H1 (cell line): Measurements from ENCODE around the gene FOXK1. TPM values are rescaled to one million over a fixed set of nuclear protein-coding genes. Genes with fewer than 3 reads are reported as not detected.
A peak's percentile ranks its signal among the peaks of the same experiment; 100 is the strongest.

Experiments
- CTCF ChIA-PET: fragments of 300-600 bp; sonication (Branson Sonifier 250); formaldehyde crosslinking; loops from one replicate; lab custom pipeline; 2021; ENCODE audit not compliant: partially characterized antibody; lab: Charles Lee
- POLR2A ChIA-PET: fragments of 300-600 bp; sonication (Branson Sonifier 250); formaldehyde crosslinking; loops from one replicate; lab custom pipeline; 2021; ENCODE audit warnings: inconsistent platforms; ENCODE audit not compliant: partially characterized antibody; lab: Charles Lee
- DNase-seq, 2 experiments: peaks; one replicate each; pipeline versions ENCODE4 v3.0.0 to v3.0.0-alpha.2; 2010 to 2022; ENCODE audit warnings: low spot score in 2 of 2, low read depth in 1 of 2, mixed read lengths in 1 of 2
- FAIRE-seq: peaks from 2 replicates; lab custom pipeline; 2011; peaks lifted over from hg19 to GRCh38; lab: Jason Lieb, UNC
- H2AFZ ChIP-seq: 2 replicates; pipeline ENCODE4 v1.8.1; 2012; ENCODE audit warnings: low read length, inconsistent platforms
- H2AK5ac ChIP-seq: 2 replicates; pipeline ENCODE4 v1.6.1; 2013; ENCODE audit warnings: low read depth, low read length
- H2BK120ac ChIP-seq: replicated peaks from 2 replicates; pipeline ENCODE3; 2013; ENCODE audit warnings: low read depth, low read length, inconsistent platforms
- H2BK12ac ChIP-seq: 2 replicates; pipeline ENCODE4 v1.6.1; 2013; ENCODE audit warnings: low read depth, low read length
- H2BK15ac ChIP-seq: 2 replicates; pipeline ENCODE4 v1.6.1; 2013; ENCODE audit warnings: low read length
- H2BK20ac ChIP-seq: 2 replicates; pipeline ENCODE4 v1.6.1; 2013; ENCODE audit warnings: low read length
- H2BK5ac ChIP-seq: 2 replicates; pipeline ENCODE4 v1.6.1; 2013; ENCODE audit warnings: low read depth, low read length
- H3K14ac ChIP-seq: 2 replicates; pipeline ENCODE4 v1.6.1; 2013; ENCODE audit warnings: inconsistent platforms; ENCODE audit not compliant: insufficient read length
- H3K18ac ChIP-seq: 2 replicates; pipeline ENCODE4 v1.6.1; 2013; ENCODE audit warnings: low read length; ENCODE audit errors: extremely low read depth
- H3K23ac ChIP-seq: 2 replicates; pipeline ENCODE4 v1.6.1; 2013; ENCODE audit warnings: inconsistent platforms; ENCODE audit not compliant: insufficient read length
- H3K23me2 ChIP-seq: 2 replicates; pipeline ENCODE4 v1.6.1; 2013; ENCODE audit warnings: low read depth, low read length
- H3K27ac ChIP-seq: 2 replicates; pipeline ENCODE4 v1.6.1; 2011; ENCODE audit warnings: low read depth, low read length, inconsistent platforms
- H3K27me3 ChIP-seq, 4 experiments: replicated peaks in 1 of 4; 1 replicate in 1 of 4; 2 replicates in 3 of 4; pipeline versions ENCODE4 v1.6.1 to v1.8.1; 2011 to 2013; ENCODE audit warnings: low read length in 3 of 4, mild to moderate bottlenecking in 3 of 4, inconsistent platforms in 2 of 4, mixed read lengths in 2 of 4, moderate library complexity in 1 of 4; ENCODE audit not compliant: control insufficient read depth in 3 of 4, insufficient read depth in 3 of 4; ENCODE audit errors: extremely low read depth in 1 of 4
- H3K36me3 ChIP-seq, 4 experiments: 2 replicates each; pipeline versions ENCODE4 v1.6.1 to v1.8.1; 2011 to 2013; ENCODE audit warnings: mild to moderate bottlenecking in 4 of 4, low read length in 3 of 4, moderate library complexity in 2 of 4, control low read depth in 1 of 4, inconsistent platforms in 1 of 4; ENCODE audit not compliant: insufficient read depth in 4 of 4, control insufficient read depth in 2 of 4
- H3K4ac ChIP-seq: replicated peaks from 2 replicates; pipeline ENCODE3; 2013; ENCODE audit warnings: low read length, low read depth, mixed read lengths, inconsistent platforms; ENCODE audit not compliant: insufficient read length
- H3K4me1 ChIP-seq, 4 experiments: replicated peaks in 1 of 4; 1 replicate in 1 of 4; 2 replicates in 3 of 4; pipeline versions ENCODE4 v1.6.1 to v1.8.1; 2011 to 2013; ENCODE audit warnings: low read length in 3 of 4, inconsistent platforms in 2 of 4, mixed read lengths in 1 of 4; ENCODE audit not compliant: insufficient read depth in 4 of 4, control insufficient read depth in 3 of 4
- H3K4me2 ChIP-seq, 2 experiments: 2 replicates each; pipeline versions ENCODE4 v1.6.1 to v1.8.1; 2011 to 2013; ENCODE audit warnings: low read depth in 2 of 2, low read length in 2 of 2, control low read depth in 1 of 2, inconsistent platforms in 1 of 2, mild to moderate bottlenecking in 1 of 2; ENCODE audit not compliant: insufficient read depth in 1 of 2
- H3K4me3 ChIP-seq, 4 experiments: fragments of 200-600, 300-600 bp in 1 of 4; sonication (generic), shearing (Covaris generic), sonication (Bioruptor Twin) in 1 of 4; 2 replicates each; pipeline versions ENCODE4 v1.5.1 to v1.8.1; 2011 to 2016; ENCODE audit warnings: low read length in 4 of 4, low read depth in 3 of 4, control low read depth in 2 of 4, inconsistent platforms in 2 of 4, mild to moderate bottlenecking in 2 of 4, mixed read lengths in 1 of 4, moderate library complexity in 1 of 4; ENCODE audit not compliant: insufficient read depth in 2 of 4; ENCODE audit errors: extremely low read depth in 1 of 4
- H3K56ac ChIP-seq: replicated peaks from 2 replicates; pipeline ENCODE3; 2013; ENCODE audit warnings: low read depth, mild to moderate bottlenecking, mixed read lengths, low read length, inconsistent platforms; ENCODE audit not compliant: insufficient read length
- H3K79me1 ChIP-seq: 2 replicates; pipeline ENCODE4 v1.6.1; 2013; ENCODE audit warnings: low read depth, low read length, control low read depth
- H3K79me2 ChIP-seq, 2 experiments: 2 replicates each; pipeline versions ENCODE4 v1.6.1 to v1.8.1; 2012 to 2013; ENCODE audit warnings: low read length in 2 of 2, mild to moderate bottlenecking in 2 of 2, inconsistent platforms in 1 of 2; ENCODE audit not compliant: insufficient read depth in 2 of 2, control insufficient read depth in 1 of 2
- H3K9ac ChIP-seq, 4 experiments: replicated peaks in 1 of 4; 1 replicate in 1 of 4; 2 replicates in 3 of 4; pipeline versions ENCODE4 v1.6.1 to v1.8.1; 2011 to 2013; ENCODE audit warnings: low read depth in 3 of 4, low read length in 3 of 4, control low read depth in 2 of 4, mild to moderate bottlenecking in 2 of 4, moderate library complexity in 2 of 4, inconsistent platforms in 1 of 4; ENCODE audit errors: extremely low read depth in 1 of 4
- H3K9me3 ChIP-seq, 2 experiments: 2 replicates each; pipeline versions ENCODE4 v1.6.1 to v1.8.1; 2012 to 2013; ENCODE audit warnings: mild to moderate bottlenecking in 2 of 2, moderate library complexity in 2 of 2, control low read depth in 1 of 2, inconsistent platforms in 1 of 2, low read depth in 1 of 2, low read length in 1 of 2, mixed read lengths in 1 of 2; ENCODE audit not compliant: insufficient read depth in 2 of 2
- H4K20me1 ChIP-seq, 2 experiments: replicated peaks in 1 of 2; 2 replicates each; pipeline versions ENCODE3 to v1.8.1; 2011 to 2013; ENCODE audit warnings: inconsistent platforms in 2 of 2, low read length in 2 of 2, mild to moderate bottlenecking in 1 of 2; ENCODE audit not compliant: insufficient read depth in 2 of 2, control insufficient read depth in 1 of 2
- H4K5ac ChIP-seq: 2 replicates; pipeline ENCODE4 v1.6.1; 2013; ENCODE audit warnings: low read length, low read depth, mixed read lengths, inconsistent platforms; ENCODE audit not compliant: insufficient read length
- H4K8ac ChIP-seq: 2 replicates; pipeline ENCODE4 v1.8.0; 2013; ENCODE audit warnings: mild to moderate bottlenecking, moderate library complexity, low read length, inconsistent platforms; ENCODE audit not compliant: insufficient read depth; ENCODE audit errors: extremely low read depth
- H4K91ac ChIP-seq: replicated peaks from 2 replicates; pipeline ENCODE3; 2013; ENCODE audit warnings: low read length, mixed read lengths, inconsistent platforms; ENCODE audit not compliant: insufficient read length
- CHD2 ChIP-seq: IDR thresholded peaks from 2 replicates; pipeline ENCODE4 v1.6.1; 2012; ENCODE audit warnings: low read length, improper control_type of control experiment
- GTF2F1 ChIP-seq: IDR thresholded peaks from 2 replicates; pipeline ENCODE4 v1.6.1; 2012; ENCODE audit warnings: low read depth, low read length, improper control_type of control experiment, borderline replicate concordance
- SP2 ChIP-seq: IDR thresholded peaks from 2 replicates; pipeline ENCODE4 v1.6.1; 2012; ENCODE audit warnings: mild to moderate bottlenecking, low read length, inconsistent platforms
- WGBS, 2 experiments: shearing (Covaris generic) in 1 of 2; methylation state at CpG; one replicate each; pipeline versions ENCODE4 v1.1.6 to v1.1.7; 2013 to 2015; ENCODE audit warnings: low lambda C conversion rate in 2 of 2, mixed read lengths in 2 of 2, inconsistent platforms in 1 of 2, low coverage in 1 of 2, missing lambda C conversion rate in 1 of 2; ENCODE audit not compliant: insufficient replicate concordance in 2 of 2, insufficient coverage in 1 of 2, insufficient read length in 1 of 2; ENCODE audit errors: extremely low coverage in 1 of 2, missing lambda C conversion rate in 1 of 2; 5-methylcytosine and 5-hydroxymethylcytosine counted together
- polyA plus RNA-seq, 7 experiments: library from polyadenylated mRNA; depleted of rRNA in 3 of 7; stranded (reverse) in 5 of 7; unstranded in 2 of 7; fragments of >200 nt in 5 of 7; fragments of 200-250 nt in 2 of 7; gene quantifications; 1 replicate in 5 of 7; 2 replicates in 1 of 7; 4 replicates in 1 of 7; pipeline versions ENCODE4 v1.2.1 to v1.2.3, GENCODE V29; 2011 to 2013; ENCODE audit warnings: missing spikeins in 2 of 7, mixed read lengths in 2 of 7
- total RNA-seq: library from RNA; stranded (reverse); fragmentation: NEBNext Ultra II Directional; extraction: Animal tissue kit (Norgen Biotek cat#: 25700); gene quantifications from 2 replicates; pipeline ENCODE4 v1.2.1, GENCODE V29; 2021

The FOXK1 gene
- total and polyA plus RNA-seq, 2 of the 8 experiments (the other 6 are each of a cell fraction or from before 2014, with no cell fraction given), result 2.0 to 8.5 TPM

DNA sequence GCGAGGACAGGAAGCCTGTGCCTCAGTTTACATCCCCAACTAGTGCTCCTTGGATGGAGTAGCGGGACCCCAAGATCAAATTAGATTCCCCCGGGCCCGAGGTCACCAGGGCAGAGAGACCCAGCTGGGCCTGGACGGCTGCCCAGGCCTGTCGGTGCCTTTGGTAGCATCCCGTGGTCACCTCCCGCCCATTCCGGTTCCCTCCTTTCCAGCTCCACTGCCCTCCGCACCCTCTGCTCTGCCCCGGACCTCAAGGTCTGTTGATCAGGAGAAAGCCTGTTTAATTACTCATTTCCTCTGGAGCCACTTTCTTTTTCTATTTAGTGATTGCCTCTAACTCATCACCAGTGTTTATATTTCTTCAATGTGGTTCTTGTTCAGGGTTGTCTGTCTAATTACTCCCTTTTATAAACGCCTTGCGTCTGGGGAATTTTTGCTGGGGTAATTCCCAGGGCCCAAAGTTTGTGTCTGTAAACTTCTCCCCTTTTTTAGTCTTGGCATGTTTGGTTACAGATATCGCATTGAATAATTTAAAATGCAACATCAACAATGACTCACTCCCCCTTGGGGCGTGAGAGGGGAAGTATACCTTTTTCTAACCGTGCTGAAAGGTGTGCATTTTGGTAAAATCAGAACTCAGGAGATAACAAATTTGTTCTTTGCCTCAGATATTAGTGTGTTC is 1.9 kb downstream of the FOXK1 start:
- no peak overlapping the region for H2BK12ac ChIP-seq
- H3K18ac ChIP-seq, result no peak overlapping the region
- CTCF ChIA-PET, result interaction anchor here (1.5 kb wide), 1 partner anchor 19 kb away, joined by 3 read pairs; no protein-coding TSS in a partner anchor
- 88% methylated on average over 13 of the region's 16 CpGs; no CpG with 5 or more reads in 1 of the 2 experiments for WGBS, 2 experiments
- H4K5ac ChIP-seq, result no peak overlapping the region
- H3K27me3 ChIP-seq, result peaks cover 3 to 27% (median 15%) of the 10 kb centered on the region in 4 experiments
- no peak overlapping the region for H2BK15ac ChIP-seq
- H3K4me1 ChIP-seq, result peaks cover 0 to 6% (median 5%) of the 10 kb centered on the region in 4 experiments; a peak in 5 of 7 replicates
- peaks cover 9% of the 10 kb centered on the region; the same call in 1 of the 2 replicates for H3K23me2 ChIP-seq
- no peak overlapping the region for H3K23ac ChIP-seq
- H3K9me3 ChIP-seq, result no peaks in the 10 kb centered on the region
- no peak overlapping the region for H3K56ac ChIP-seq
- no peak overlapping the region for H4K8ac ChIP-seq
- no peak overlapping the region for H4K91ac ChIP-seq
- H3K14ac ChIP-seq, result no peak overlapping the region
- H3K27ac ChIP-seq, result no peak overlapping the region
- POLR2A ChIA-PET, result interaction anchor here (1.6 kb wide), 1 partner anchor 22 kb away, joined by 5 read pairs; no protein-coding TSS in a partner anchor
- H2AFZ ChIP-seq, result no peak overlapping the region
- H3K79me2 ChIP-seq, result peaks cover 3 to 6% of the 10 kb centered on the region in 2 experiments; a peak in 2 of 4 replicates
- no peak overlapping the region for H2AK5ac ChIP-seq
- peak overlapping the region; percentile 55 to 85; a peak in 2 of 4 replicates for H3K4me2 ChIP-seq
- FAIRE-seq (no peak), DNase-seq (no peak)
- no peak overlapping the region for H3K4ac ChIP-seq
- H3K79me1 ChIP-seq, result peaks cover 5% of the 10 kb centered on the region; the same call in 1 of the 2 replicates
- no peak overlapping the region for H2BK5ac ChIP-seq
- no peak overlapping the region for H2BK20ac ChIP-seq
- H3K36me3 ChIP-seq, result no peaks in the 10 kb centered on the region
- peak overlapping the region in 1 of 4 experiments; percentile 72; a peak in 1 of 8 replicates for H3K4me3 ChIP-seq
- no peak overlapping the region for H2BK120ac ChIP-seq
- no peak overlapping the region for H3K9ac ChIP-seq
- peaks cover 7 to 26% of the 10 kb centered on the region in 2 experiments for H4K20me1 ChIP-seq
- TF ChIP-seq GTF2F1 (no peak), CHD2 (no peak), SP2 (no peak)
